NCI-H128 (cell line): ENCODE data around the gene PPM1A.

ENCODE experiments used
- DNase-seq: peaks from one replicate; lab custom pipeline; 2025; ENCODE audit not compliant: unreplicated experiment; lab: John Stamatoyannopoulos, UW

The PPM1A gene

DNA sequence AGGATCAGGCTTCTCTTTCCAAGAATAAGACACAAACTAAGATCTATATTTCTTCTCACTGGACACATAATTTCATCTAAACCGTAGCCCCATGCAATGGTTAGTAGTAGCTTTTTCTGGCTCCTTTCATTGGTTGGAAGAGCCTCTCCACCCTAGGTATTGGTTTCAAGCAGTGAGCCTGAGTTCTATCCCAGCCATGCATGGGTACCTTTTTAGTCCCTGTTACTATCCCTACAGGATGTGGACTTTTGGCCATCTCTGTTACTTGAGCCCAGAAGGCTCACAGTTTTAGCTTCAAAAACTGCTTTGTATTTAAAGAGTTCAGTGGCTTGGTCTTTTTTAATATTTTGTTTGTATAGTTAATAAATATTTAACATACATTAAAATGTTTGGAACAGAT lies 16.1 kb downstream of the PPM1A start:
- no peak for DNase-seq

GRCh38 chr14:60266021-60266937 lies 17.3 kb downstream of the PPM1A start:
- no peak for DNase-seq

DNA sequence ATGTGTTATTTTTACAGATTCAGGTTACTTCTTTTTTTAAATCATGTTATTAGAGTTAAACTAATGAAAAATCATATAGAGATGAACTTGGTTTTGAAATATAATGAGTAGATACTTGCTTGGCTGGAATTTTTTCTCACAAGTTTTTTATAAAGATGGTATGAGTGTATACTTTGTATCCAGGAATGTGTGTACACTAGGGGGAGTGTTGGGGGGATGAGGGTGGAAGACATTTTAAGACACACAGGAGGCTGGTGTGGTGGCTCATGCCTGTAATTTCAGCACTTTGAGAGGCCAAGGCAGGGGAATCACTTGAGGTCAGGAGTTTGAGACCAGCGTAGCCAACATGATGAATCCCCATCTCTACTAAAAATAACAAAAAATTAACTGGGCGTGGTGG lies 23.2 kb downstream of the PPM1A start:
- no peak for DNase-seq

GRCh38 chr14:60273956-60274355 lies 24.9 kb downstream of the PPM1A start:
- DNase-seq: no peak

GRCh38 chr14:60274448-60274847 lies 25.4 kb downstream of the PPM1A start:
- no peak for DNase-seq

DNA sequence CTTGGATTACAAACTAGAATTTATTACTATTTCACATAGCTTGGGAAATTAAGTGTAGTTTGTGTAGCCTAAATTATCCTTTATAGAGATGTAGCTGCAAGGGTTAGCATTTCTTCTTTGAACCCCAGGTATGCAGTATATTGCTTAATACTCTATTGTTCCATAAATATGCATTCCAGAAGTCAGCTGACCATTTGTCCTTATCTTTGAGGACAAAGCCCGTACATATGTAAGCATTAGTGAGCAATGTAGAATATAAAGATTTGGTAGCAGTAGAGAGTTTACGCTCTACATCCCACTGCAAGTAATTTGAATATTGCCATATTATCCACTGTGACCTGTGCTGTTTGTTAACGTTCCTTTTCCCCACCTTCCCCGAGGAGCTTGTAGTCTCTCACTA lies 26.9 kb downstream of the PPM1A start:
- no peak for DNase-seq

GRCh38 chr14:60276347-60276746 lies 27.3 kb downstream of the PPM1A start:
- no peak for DNase-seq

GRCh38 chr14:60277605-60278190 lies 28.7 kb downstream of the PPM1A start:
- DNase-seq: no peak

GRCh38 chr14:60278350-60278749 lies 29.3 kb downstream of the PPM1A start:
- DNase-seq: no peak

DNA sequence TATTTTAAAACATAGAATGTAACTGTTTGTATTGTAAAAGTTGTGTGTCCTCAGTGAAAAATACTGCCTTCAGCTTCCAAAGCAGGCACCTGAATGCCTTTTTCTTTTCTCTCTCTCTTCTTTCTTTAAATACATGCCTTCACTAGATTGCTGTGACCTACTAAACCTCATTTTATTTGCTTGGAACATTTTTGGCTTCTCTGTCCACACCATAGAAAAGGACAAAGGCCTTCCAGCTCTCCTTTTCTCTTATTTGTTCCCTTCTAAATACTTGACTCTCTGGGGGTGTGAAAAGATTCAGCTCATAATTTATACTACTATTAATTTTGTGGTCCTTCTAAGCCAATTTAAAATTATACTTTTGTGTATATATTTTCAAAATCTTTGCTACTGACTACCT lies 38.4 kb downstream of the PPM1A start:
- DNase-seq: no peak

DNA sequence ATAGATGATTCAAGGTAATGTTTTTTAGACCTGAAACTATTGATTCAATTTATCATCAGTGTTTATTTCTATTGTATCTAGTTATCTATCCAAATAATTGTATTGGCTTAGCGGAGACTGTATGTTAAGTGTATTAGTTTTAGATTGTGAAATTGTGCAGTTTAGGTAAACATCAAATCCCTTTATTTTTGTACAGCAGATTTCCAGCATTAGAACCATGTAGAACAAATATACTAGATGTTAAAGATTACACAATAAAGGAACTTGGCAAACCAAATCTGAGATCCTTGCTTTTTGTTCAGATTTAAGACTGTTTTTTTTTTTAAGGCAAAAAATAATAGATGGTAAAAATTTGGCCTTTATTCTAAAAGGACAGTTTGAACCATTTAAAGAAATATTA lies 39.3 kb downstream of the PPM1A start:
- no peak for DNase-seq

- DNase-seq: no peak
These were observed 45.5 kb downstream of the PPM1A start for GRCh38 chr14:60294411-60295069.

GRCh38 chr14:60300019-60300418 lies 51.0 kb downstream of the PPM1A start:
- no peak for DNase-seq

DNA sequence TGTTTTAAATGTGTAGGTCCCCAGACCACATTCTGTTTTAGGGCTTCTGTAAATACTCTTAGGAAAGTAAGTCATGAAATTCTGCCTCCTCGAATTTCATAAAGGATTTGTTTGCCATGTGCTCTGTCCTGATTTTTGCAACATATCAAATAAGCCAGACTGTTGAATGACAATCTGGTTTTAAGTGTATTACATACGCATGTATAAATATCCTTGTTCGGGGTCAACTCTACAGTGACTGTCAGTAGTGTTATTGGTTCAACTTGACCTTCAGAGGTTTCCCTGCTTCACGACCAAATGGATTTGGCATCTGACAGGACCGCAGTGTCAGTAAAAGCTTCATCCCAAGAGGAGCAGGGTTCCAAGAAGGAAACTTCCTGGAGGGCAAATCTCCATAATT lies 52.7 kb downstream of the PPM1A start:
- no peak for DNase-seq

DNA sequence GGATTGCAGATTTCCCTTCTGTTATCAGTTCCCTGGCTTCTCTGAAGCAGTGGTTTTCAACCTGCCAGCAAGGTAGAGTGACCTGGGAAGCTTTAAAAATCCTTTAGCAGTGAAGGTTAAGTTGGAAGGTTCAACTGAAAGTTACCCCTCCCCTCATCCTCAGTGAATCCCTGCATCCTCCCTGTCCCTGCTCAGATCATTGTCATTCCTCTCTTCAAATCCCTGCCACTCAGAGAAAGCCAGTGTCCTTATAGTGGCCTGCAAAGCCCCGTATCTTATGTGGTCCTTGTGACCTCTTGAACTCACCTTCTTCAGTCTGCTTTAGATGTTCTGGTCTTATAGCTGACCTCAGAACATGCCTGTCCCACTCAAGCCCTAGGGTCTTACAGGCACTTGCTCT lies 53.6 kb downstream of the PPM1A start:
- DNase-seq: no peak

- no peak for DNase-seq
These were observed 54.7 kb downstream of the PPM1A start for GRCh38 chr14:60303745-60304144.

- DNase-seq: no peak
These were observed 55.5 kb downstream of the PPM1A start for GRCh38 chr14:60304509-60304908.

- no peak for DNase-seq
These were observed 61.0 kb downstream of the PPM1A start for GRCh38 chr14:60309867-60310552.

DNA sequence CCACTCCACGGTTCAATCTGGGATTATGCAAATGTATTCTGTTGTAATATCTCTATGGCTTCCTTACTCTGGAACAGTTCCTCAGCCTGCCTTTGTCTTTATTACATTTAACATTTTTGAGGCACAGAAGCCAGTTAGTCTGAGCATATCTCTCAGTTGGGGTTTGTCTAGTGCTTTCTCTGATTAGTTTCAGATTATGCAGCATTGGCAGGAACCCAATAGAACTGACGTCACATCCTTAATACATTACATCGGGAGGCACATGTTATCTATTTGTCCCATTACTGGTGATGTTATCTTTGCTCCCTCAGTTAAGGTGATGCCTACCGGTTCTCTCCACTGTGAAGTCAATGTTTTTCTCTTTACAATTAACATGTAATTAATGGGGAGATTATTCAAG lies 62.4 kb downstream of the PPM1A start:
- DNase-seq: no peak

GRCh38 chr14:60313093-60313492 lies 64.1 kb downstream of the PPM1A start:
- DNase-seq: no peak

GRCh38 chr14:60315196-60315990 lies 66.4 kb downstream of the PPM1A start:
- no peak for DNase-seq
